GM12878 (cell line): ENCODE data around the gene FGFR2.

ENCODE experiments used
- ZNF24 ChIP-seq: fragments of 450-650 bp; IDR thresholded peaks from 2 replicates; pipeline ENCODE4 v1.6.1; 2017; ENCODE audit warnings: antibody characterized with exemption, mild to moderate bottlenecking
- TF ChIP-seq, protein P1 (sequence below): IDR thresholded peaks from 2 replicates; pipeline ENCODE4 v1.6.1; 2012; ENCODE audit warnings: mild to moderate bottlenecking, low read depth, low read length

DNA sequence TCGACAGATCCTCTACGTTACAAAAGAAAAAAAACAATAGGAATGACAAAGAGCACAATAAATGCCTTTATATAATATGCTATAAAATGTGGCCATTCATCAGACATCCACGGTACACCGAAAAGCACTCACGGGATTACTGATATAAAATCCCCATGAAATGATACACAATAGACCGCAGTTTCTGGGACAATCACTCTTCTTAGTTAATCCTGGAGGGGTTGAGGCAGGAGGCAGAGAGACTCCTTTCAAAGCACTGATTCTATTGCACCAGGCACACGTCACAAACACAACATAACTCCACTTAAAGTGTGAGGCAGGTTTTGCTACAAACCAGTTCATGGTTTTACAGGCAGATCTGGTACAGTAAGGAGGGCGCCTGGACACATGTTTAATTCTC, 113.8 kb downstream of the FGFR2 start:
- no peak for TF ChIP-seq ZNF24
- TF ChIP-seq, protein P1, sequence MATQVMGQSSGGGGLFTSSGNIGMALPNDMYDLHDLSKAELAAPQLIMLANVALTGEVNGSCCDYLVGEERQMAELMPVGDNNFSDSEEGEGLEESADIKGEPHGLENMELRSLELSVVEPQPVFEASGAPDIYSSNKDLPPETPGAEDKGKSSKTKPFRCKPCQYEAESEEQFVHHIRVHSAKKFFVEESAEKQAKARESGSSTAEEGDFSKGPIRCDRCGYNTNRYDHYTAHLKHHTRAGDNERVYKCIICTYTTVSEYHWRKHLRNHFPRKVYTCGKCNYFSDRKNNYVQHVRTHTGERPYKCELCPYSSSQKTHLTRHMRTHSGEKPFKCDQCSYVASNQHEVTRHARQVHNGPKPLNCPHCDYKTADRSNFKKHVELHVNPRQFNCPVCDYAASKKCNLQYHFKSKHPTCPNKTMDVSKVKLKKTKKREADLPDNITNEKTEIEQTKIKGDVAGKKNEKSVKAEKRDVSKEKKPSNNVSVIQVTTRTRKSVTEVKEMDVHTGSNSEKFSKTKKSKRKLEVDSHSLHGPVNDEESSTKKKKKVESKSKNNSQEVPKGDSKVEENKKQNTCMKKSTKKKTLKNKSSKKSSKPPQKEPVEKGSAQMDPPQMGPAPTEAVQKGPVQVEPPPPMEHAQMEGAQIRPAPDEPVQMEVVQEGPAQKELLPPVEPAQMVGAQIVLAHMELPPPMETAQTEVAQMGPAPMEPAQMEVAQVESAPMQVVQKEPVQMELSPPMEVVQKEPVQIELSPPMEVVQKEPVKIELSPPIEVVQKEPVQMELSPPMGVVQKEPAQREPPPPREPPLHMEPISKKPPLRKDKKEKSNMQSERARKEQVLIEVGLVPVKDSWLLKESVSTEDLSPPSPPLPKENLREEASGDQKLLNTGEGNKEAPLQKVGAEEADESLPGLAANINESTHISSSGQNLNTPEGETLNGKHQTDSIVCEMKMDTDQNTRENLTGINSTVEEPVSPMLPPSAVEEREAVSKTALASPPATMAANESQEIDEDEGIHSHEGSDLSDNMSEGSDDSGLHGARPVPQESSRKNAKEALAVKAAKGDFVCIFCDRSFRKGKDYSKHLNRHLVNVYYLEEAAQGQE: no peak
